WTC11 (cell line): ENCODE measurements around the gene GALNT18. TPM values are rescaled to one million over a fixed set of nuclear protein-coding genes. Genes with fewer than 3 reads are reported as not detected.

ENCODE experiments used
- ATF1 ChIP-seq: sonication (generic); formaldehyde crosslinking; IDR thresholded peaks from 2 replicates; pipeline ENCODE4 v1.8.1; 2023; ENCODE audit warnings: mild to moderate bottlenecking, moderate library complexity, missing genetic modification reagents
- GTF2I ChIP-seq: fragments of 250-450 bp; sonication (Bioruptor Pico); conservative IDR thresholded peaks from 2 replicates; pipeline ENCODE4 v1.4.0; 2021; ENCODE audit warnings: mild to moderate bottlenecking
- IRF2 ChIP-seq: sonication (generic); formaldehyde crosslinking; IDR thresholded peaks from 2 replicates; pipeline ENCODE4 v1.8.0; 2022; ENCODE audit warnings: low read depth, missing genetic modification reagents, borderline replicate concordance
- MXD4 ChIP-seq: fragments of 250-450 bp; sonication (Bioruptor Pico); IDR thresholded peaks from 2 replicates; pipeline ENCODE4 v1.8.0; 2021; ENCODE audit warnings: mild to moderate bottlenecking, moderate library complexity, borderline replicate concordance
- MYBL2 ChIP-seq: sonication (generic); formaldehyde crosslinking; IDR thresholded peaks from 2 replicates; pipeline ENCODE4 v1.8.1; 2023; ENCODE audit warnings: mild to moderate bottlenecking, moderate library complexity, missing genetic modification reagents
- RORB ChIP-seq: fragments of 250-450 bp; sonication (Bioruptor Pico); IDR thresholded peaks from 2 replicates; pipeline ENCODE4 v1.9.0; 2021; ENCODE audit warnings: mild to moderate bottlenecking
- TCF7 ChIP-seq: sonication (generic); formaldehyde crosslinking; IDR thresholded peaks from 2 replicates; pipeline ENCODE4 v1.8.0; 2022; ENCODE audit warnings: mild to moderate bottlenecking, low read depth, missing genetic modification reagents, moderate library complexity
- TEAD4 ChIP-seq: sonication (generic); formaldehyde crosslinking; IDR thresholded peaks from 2 replicates; pipeline ENCODE4 v1.8.0; 2022; ENCODE audit warnings: mild to moderate bottlenecking, missing genetic modification reagents
- ZNF138 ChIP-seq: sonication (generic); formaldehyde crosslinking; conservative IDR thresholded peaks from 2 replicates; pipeline ENCODE4 v1.8.1; 2022; ENCODE audit warnings: mild to moderate bottlenecking, moderate library complexity, missing genetic modification reagents
- microRNA-seq: library from miRNA; unstranded; fragments of <30 nt; microRNA quantifications from one replicate; pipeline ENCODE4 v1.2.0, GENCODE V29; 2022; ENCODE audit warnings: borderline number of aligned reads
- total RNA-seq: library from RNA; stranded (reverse); gene quantifications from 3 replicates; pipeline ENCODE4 v1.2.3, GENCODE V29; 2021

The GALNT18 gene
- total RNA-seq, 1 experiment from 2014 or later = 5.0 TPM

GRCh38 chr11:11227296-11228085 lies 394.3 kb downstream of the GALNT18 start (continued):
- TF ChIP-seq TCF7 = no peak
- TF ChIP-seq TEAD4 (CRISPR knock-in tag) = no peak
- TF ChIP-seq RORB (CRISPR knock-in tag) = no peak
- TF ChIP-seq GTF2I (CRISPR knock-in tag) = no peak
- no peak for TF ChIP-seq IRF2 (CRISPR knock-in tag)
- TF ChIP-seq MYBL2 (CRISPR knock-in tag) = no peak
- TF ChIP-seq ATF1 = no peak
- TF ChIP-seq MXD4 (CRISPR knock-in tag) = no peak
- no peak for TF ChIP-seq ZNF138 (CRISPR knock-in tag)

Small RNA genes within 50 kb of the gene (microRNA-seq; reads per million reads assigned to microRNA genes)
- not detected for gene MIR4299

Other genes starting within 250 kb of the GALNT18 start
- 18.3 to 20.4 TPM (median 19.7 TPM) in 3 replicates for gene USP47, start 220.0 kb upstream of the GALNT18 start, total RNA-seq